Measurements from ENCODE around the gene XKR3.

DNA sequence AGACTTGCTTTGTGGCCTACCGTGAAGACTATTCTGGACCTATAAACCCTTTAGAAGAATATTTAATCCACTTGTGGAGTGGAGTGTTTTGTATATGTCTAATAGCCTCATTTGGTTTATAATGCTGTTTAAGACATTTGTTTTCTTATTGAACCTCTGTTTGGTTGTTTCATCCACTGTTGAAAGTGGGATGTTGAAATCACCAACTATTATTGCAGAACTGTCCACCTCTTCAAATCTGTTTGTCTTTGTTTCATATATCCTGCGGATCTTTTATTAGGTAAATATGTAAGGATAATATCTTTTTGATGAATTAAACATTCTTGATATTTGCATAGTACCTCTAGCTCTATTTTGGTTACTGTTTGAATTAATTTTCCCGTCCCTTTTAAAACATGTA, 49.1 kb downstream of the XKR3 start:
- TF ChIP-seq CTCF (IDR thresholded peaks at IDR 0.05) (no peak), POLR2A (IDR thresholded peaks at IDR 0.05) (no peak)

All from Peyer's patch (tissue), 4 donors.